Naive thymus-derived CD4-positive, alpha-beta T cell (primary cell): ENCODE data around the gene PAQR7. TPM values are rescaled to one million over a fixed set of nuclear protein-coding genes. Genes with fewer than 3 reads are reported as not detected.

ENCODE experiments used
- ATAC-seq: fragments of 150-1000 bp; cut with Tn5 transposase; 2 replicates; pipeline ENCODE4 v1.10.0; 2021; ENCODE audit warnings: mild to moderate bottlenecking, moderate library complexity
- CTCF ChIA-PET: fragments of 350-600 bp; sonication (Branson Sonifier 250); formaldehyde crosslinking; loops from one replicate; lab custom pipeline; 2021; ENCODE audit warnings: antibody characterized with exemption; lab: Charles Lee
- POLR2A ChIA-PET: fragments of 350-600 bp; sonication (Branson Sonifier 250); formaldehyde crosslinking; loops from one replicate; lab custom pipeline; 2021; ENCODE audit warnings: antibody characterized with exemption, inconsistent platforms; lab: Charles Lee
- DNase-seq, 9 donors: peaks; one replicate each; pipeline versions ENCODE4 v3.0.0 to v3.0.0-alpha.2; 2020 to 2022; ENCODE audit warnings: mixed read lengths in 1 of 9
- H3K27ac ChIP-seq: one replicate; pipeline ENCODE4 v1.7.0; 2013; ENCODE audit warnings: mild to moderate bottlenecking, low read depth, low read length, moderate library complexity
- H3K27me3 ChIP-seq, 2 donors: one replicate each; pipeline ENCODE4 v1.7.0; 2013; ENCODE audit warnings: low read length in 2 of 2, mild to moderate bottlenecking in 2 of 2, moderate library complexity in 2 of 2; ENCODE audit not compliant: control insufficient read depth in 2 of 2, insufficient read depth in 2 of 2
- H3K36me3 ChIP-seq, 3 experiments: 1 replicate in 2 of 3; 2 replicates in 1 of 3; pipeline ENCODE4 v1.7.0; 2013; ENCODE audit warnings: low read length in 3 of 3, mild to moderate bottlenecking in 3 of 3, moderate library complexity in 1 of 3; ENCODE audit not compliant: insufficient read depth in 3 of 3, control insufficient read depth in 2 of 3
- H3K4me1 ChIP-seq, 2 donors: one replicate each; pipeline ENCODE4 v1.7.0; 2013; ENCODE audit warnings: low read length in 2 of 2, mild to moderate bottlenecking in 2 of 2, moderate library complexity in 1 of 2; ENCODE audit not compliant: control insufficient read depth in 2 of 2, insufficient read depth in 2 of 2
- H3K4me3 ChIP-seq: 2 replicates; pipeline ENCODE4 v1.7.0; 2013; ENCODE audit warnings: mild to moderate bottlenecking, low read length
- H3K9me3 ChIP-seq, 3 experiments: 1 replicate in 2 of 3; 2 replicates in 1 of 3; pipeline ENCODE4 v1.7.0; 2013; ENCODE audit warnings: low read length in 3 of 3; ENCODE audit not compliant: control insufficient read depth in 2 of 3
- H3K27ac Mint-ChIP-seq, 9 donors: one replicate each; pipeline ENCODE4 v1.8.0; 2020 to 2022; ENCODE audit warnings: mixed read lengths in 9 of 9, mild to moderate bottlenecking in 8 of 9, moderate library complexity in 5 of 9, inconsistent platforms in 2 of 9
- H3K27me3 Mint-ChIP-seq, 5 donors: one replicate each; pipeline ENCODE4 v1.8.0; 2021 to 2022; ENCODE audit warnings: mixed read lengths in 5 of 5, mild to moderate bottlenecking in 1 of 5
- H3K36me3 Mint-ChIP-seq, 5 donors: one replicate each; pipeline ENCODE4 v1.8.0; 2020 to 2022; ENCODE audit warnings: mixed read lengths in 5 of 5, mild to moderate bottlenecking in 3 of 5, inconsistent platforms in 1 of 5
- H3K4me1 Mint-ChIP-seq, 7 donors: one replicate each; pipeline ENCODE4 v1.8.0; 2020 to 2022; ENCODE audit warnings: mixed read lengths in 7 of 7, mild to moderate bottlenecking in 3 of 7, inconsistent platforms in 1 of 7
- H3K4me3 Mint-ChIP-seq, 10 donors: one replicate each; pipeline ENCODE4 v1.8.0; 2020 to 2022; ENCODE audit warnings: mild to moderate bottlenecking in 10 of 10, mixed read lengths in 10 of 10, moderate library complexity in 6 of 10, inconsistent platforms in 2 of 10
- H3K9me3 Mint-ChIP-seq, 11 donors: one replicate each; pipeline ENCODE4 v1.8.0; 2020 to 2022; ENCODE audit warnings: mixed read lengths in 11 of 11, mild to moderate bottlenecking in 4 of 11, inconsistent platforms in 1 of 11, moderate library complexity in 1 of 11
- intact Hi-C, 2 donors: fragments of 100-400 bp; cut with micrococcal nuclease; formaldehyde crosslinking; loops; one replicate each; pipeline ENCODE4 v1.15.1; 2023
- polyA plus RNA-seq, 2 donors: library from polyadenylated mRNA; unstranded; fragments of 300-500 nt; fragmentation: Illumina TruSeq; gene quantifications; one replicate each; pipeline ENCODE4 v1.2.3, GENCODE V29; 2021
- total RNA-seq, 6 experiments: library from RNA in 5 of 6; stranded (reverse) in 5 of 6; gene quantifications; 1 replicate in 5 of 6; 2 replicates in 1 of 6; pipeline ENCODE4 v1.2.3 and lab custom pipeline; 2021 to 2026

The PAQR7 gene
- total and polyA plus RNA-seq, 7 experiments from 2014 or later: 0.21 to 6.0 (median 4.0) TPM

DNA sequence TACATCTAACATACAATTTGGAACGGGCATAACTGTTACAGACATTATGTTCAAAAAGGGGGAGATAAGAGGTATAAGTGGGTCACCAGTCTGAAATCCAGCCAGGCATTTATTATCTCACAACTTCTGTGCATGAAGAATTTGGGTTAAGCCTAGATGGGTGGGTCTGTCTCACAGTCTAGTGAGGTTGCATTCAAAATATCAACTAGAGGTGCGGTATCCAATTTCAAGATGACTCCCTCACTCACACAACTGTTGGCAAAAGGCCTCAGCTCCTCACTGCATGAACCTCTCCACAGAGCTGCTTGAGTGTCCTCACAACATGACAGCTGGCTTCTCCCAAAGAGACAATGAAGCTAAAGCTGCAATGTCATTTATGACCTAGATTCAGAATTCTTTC lies 21.0 kb downstream of the PAQR7 start:
- Mint-ChIP-seq H3K36me3 (no peaks in the 10 kb centered on the region), H3K27ac (no peak overlapping the region), H3K4me1 (peaks cover 0 to 21% (median 10%) of the 10 kb centered on the region in 7 donors), H3K9me3 (no peaks in the 10 kb centered on the region), H3K27me3 (no peaks in the 10 kb centered on the region), H3K4me3 (no peak overlapping the region)
- POLR2A ChIA-PET: interaction anchor here (0.6 to 1.6 kb wide), 2 partner anchors 35 to 89 kb away, joined by 3 read pairs; partner anchors contain the start of gene MTFR1L
- no peak for ATAC-seq
- Histone ChIP-seq H3K27me3 (no peaks in the 10 kb centered on the region), H3K9me3 (no peaks in the 10 kb centered on the region), H3K27ac (no peak overlapping the region), H3K4me1 (peaks cover 6 to 7% of the 10 kb centered on the region in 2 donors), H3K4me3 (no peak overlapping the region), H3K36me3 (no peaks in the 10 kb centered on the region)
- intact Hi-C loops: no loop called here
- CTCF ChIA-PET: interaction anchor here (1.3 kb wide), 1 partner anchor 34 kb away, joined by 3 read pairs; no protein-coding TSS in a partner anchor
- DNase-seq: no peak

DNA sequence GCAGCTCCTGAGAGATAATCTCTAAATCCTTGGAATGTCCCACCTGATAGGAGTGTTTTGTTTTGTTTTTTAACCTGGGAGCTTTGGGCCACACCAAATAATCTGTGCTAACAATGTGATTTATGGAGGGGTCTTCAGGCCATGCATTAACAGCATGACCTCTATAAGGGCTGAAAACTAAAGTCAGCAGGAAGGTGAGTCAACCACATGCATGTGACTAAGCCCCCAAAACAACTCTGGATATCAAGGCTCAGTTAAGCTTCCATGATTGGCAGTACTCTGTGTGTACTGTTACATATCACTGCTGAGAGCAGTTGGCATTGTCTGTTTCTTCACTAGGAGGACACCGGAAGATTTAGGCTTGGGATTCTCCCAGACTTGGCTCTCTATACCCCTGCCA lies 27.0 kb downstream of the PAQR7 start:
- no peaks in the 10 kb centered on the region for H3K27me3 Mint-ChIP-seq
- Histone ChIP-seq H3K4me3 (no peak overlapping the region), H3K4me1 (no peaks in the 10 kb centered on the region), H3K9me3 (no peaks in the 10 kb centered on the region), H3K27ac (no peak overlapping the region), H3K27me3 (no peaks in the 10 kb centered on the region), H3K36me3 (no peaks in the 10 kb centered on the region)
- no peak overlapping the region for H3K4me3 Mint-ChIP-seq
- no peak for ATAC-seq
- ChIA-PET CTCF (no interaction called here), POLR2A (no interaction called here)
- H3K27ac Mint-ChIP-seq: no peak overlapping the region
- intact Hi-C loops: no loop called here
- no peak for DNase-seq
- H3K4me1 Mint-ChIP-seq: peaks cover 0 to 2% (median 0%) of the 10 kb centered on the region in 7 donors
- H3K36me3 Mint-ChIP-seq: no peaks in the 10 kb centered on the region
- H3K9me3 Mint-ChIP-seq: no peaks in the 10 kb centered on the region

DNA sequence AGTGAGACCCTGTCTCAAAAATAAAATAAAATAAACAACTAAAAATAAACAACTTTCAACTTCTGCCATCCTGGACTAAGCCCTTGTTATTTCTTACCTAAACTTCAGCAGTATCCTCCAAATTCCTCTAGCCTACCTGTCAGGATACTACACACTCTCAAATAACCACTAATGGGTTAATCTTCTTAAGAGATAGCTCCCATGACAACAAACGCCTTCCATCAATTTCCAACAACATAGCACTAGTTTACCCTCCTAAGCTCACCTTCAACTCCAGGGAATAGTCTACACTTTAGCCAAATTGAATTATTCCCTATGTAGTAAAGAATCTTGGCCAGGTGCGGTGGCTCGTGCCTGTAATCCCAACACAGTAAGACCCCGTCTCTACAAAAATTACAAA lies 27.6 kb downstream of the PAQR7 start:
- Mint-ChIP-seq H3K4me3 (no peak overlapping the region), H3K4me1 (peaks cover 0 to 2% (median 0%) of the 10 kb centered on the region in 7 donors), H3K27me3 (no peaks in the 10 kb centered on the region), H3K27ac (no peak overlapping the region), H3K36me3 (no peaks in the 10 kb centered on the region), H3K9me3 (no peaks in the 10 kb centered on the region)
- Histone ChIP-seq H3K9me3 (no peaks in the 10 kb centered on the region), H3K4me3 (no peak overlapping the region), H3K27ac (no peak overlapping the region), H3K27me3 (no peaks in the 10 kb centered on the region), H3K36me3 (no peaks in the 10 kb centered on the region), H3K4me1 (no peaks in the 10 kb centered on the region)
- intact Hi-C loops: no loop called here
- ATAC-seq: no peak
- ChIA-PET CTCF (no interaction called here), POLR2A (interaction anchor here (0.5 kb wide), 1 partner anchor 1427 kb away, joined by 3 read pairs; no protein-coding TSS in a partner anchor)
- DNase-seq: no peak

DNA sequence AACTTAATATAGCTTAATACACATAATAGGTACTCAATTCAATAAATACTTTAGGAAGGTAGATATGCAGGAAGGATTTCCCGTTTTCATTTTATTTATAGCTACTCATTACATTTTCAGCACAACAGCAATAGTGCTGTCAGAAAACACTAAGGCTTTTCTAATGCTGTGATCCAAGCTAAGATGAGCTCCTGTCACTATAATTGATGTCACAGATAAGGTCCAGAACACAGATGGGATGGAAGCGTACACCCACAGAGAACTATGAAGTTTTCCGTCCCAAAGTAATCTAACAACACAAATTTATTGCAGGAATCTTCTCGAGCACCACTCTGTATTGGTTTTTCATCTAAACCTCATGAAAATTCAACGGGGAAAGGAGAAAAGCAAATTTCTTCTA lies 29.8 kb downstream of the PAQR7 start:
- DNase-seq: no peak
- no peak overlapping the region for H3K4me3 Mint-ChIP-seq
- H3K4me1 Mint-ChIP-seq: peaks cover 0 to 2% (median 0%) of the 10 kb centered on the region in 7 donors
- POLR2A ChIA-PET: interaction anchor here (0.8 to 1.3 kb wide), 3 partner anchors 9 to 25 kb away, joined by 3 to 5 read pairs (median 4); no protein-coding TSS in a partner anchor
- CTCF ChIA-PET: interaction anchor here (0.7 to 1.2 kb wide), 2 partner anchors 14 to 1072 kb away, joined by 3 read pairs; no protein-coding TSS in a partner anchor
- no peaks in the 10 kb centered on the region for H3K36me3 ChIP-seq
- H3K27ac ChIP-seq: no peak overlapping the region
- no peak overlapping the region for H3K4me3 ChIP-seq
- intact Hi-C loops: no loop called here
- H3K9me3 ChIP-seq: no peaks in the 10 kb centered on the region
- no peaks in the 10 kb centered on the region for H3K27me3 Mint-ChIP-seq
- ATAC-seq: no peak
- H3K36me3 Mint-ChIP-seq: no peaks in the 10 kb centered on the region
- H3K4me1 ChIP-seq: no peaks in the 10 kb centered on the region
- H3K9me3 Mint-ChIP-seq: no peaks in the 10 kb centered on the region
- no peaks in the 10 kb centered on the region for H3K27me3 ChIP-seq
- no peak overlapping the region for H3K27ac Mint-ChIP-seq

DNA sequence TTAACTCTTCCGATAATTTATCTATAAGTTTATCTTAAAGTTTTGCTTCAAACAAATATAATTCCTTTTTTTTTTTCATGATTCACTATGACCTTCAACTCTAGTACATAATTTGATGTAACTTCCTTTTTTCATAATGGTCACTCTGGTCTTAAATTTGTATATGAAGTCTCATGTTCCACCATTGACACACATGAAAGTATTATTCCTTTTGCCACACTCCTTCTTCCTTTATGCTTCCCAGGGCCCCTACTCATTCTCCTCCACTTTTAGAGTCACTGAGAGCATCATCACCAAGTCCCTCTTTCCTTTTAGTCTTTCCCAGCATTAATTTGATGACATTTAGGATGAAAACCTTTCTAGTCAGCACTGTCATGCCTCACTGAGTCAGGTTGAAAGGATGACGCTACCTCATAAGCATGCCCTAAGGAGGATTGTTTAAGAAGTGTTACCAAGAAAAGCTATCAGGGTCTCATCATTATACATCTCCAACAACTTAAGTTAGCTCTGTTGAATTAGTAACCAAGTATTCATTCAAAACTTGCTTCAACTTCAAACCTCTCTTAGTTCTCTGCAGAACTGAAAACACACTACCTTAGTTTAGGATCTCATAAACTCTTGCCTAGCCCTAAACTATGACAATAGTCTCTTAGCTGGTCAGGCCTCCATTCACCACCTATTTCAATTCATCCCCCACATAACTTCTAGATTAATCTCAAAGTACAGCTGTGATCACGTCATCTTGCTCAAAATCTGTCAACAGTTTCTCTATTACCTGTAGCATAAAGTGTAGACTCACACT lies 30.8 kb downstream of the PAQR7 start:
- H3K36me3 ChIP-seq: no peaks in the 10 kb centered on the region
- Mint-ChIP-seq H3K27me3 (no peaks in the 10 kb centered on the region), H3K9me3 (peaks cover 0 to 9% (median 4%) of the 10 kb centered on the region in 11 donors), H3K4me1 (peaks cover 0 to 2% (median 0%) of the 10 kb centered on the region in 7 donors), H3K36me3 (peaks cover 0 to 9% (median 5%) of the 10 kb centered on the region in 5 donors), H3K4me3 (no peak overlapping the region), H3K27ac (no peak overlapping the region)
- POLR2A ChIA-PET: interaction anchor here (0.7 to 1.2 kb wide), 2 partner anchors 24 to 231 kb away, joined by 3 to 5 read pairs; no protein-coding TSS in a partner anchor
- H3K27me3 ChIP-seq: no peaks in the 10 kb centered on the region
- CTCF ChIA-PET: interaction anchor here (0.6 to 1.2 kb wide), 4 partner anchors 13 to 1073 kb away, joined by 3 to 8 read pairs (median 4); no protein-coding TSS in a partner anchor
- no peaks in the 10 kb centered on the region for H3K4me1 ChIP-seq
- no peak for DNase-seq
- no peak overlapping the region for H3K27ac ChIP-seq
- intact Hi-C loops: no loop called here
- no peak overlapping the region for H3K4me3 ChIP-seq
- no peaks in the 10 kb centered on the region for H3K9me3 ChIP-seq
- no peak for ATAC-seq

DNA sequence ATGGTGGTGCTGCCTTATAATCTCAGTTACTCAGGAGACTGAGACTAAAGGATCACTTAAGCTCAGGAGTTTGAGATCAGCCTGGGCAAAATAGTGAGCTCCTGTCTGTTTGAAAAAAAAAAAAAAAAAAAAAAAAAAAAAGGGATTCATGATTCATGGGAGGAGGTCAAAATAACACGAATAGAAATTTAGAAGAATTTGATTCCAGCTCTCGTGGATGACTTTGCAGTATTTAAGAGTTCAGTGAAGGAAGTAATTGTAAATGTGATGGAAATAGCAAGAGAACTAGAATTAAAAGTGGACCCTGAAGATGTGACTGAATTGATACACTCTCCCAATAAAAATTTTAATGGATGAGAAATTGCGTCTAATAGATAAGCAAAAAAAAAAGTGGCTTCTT lies 32.0 kb downstream of the PAQR7 start:
- no peak overlapping the region for H3K4me3 Mint-ChIP-seq
- Histone ChIP-seq H3K4me3 (no peak overlapping the region), H3K36me3 (no peaks in the 10 kb centered on the region), H3K27ac (no peak overlapping the region), H3K9me3 (no peaks in the 10 kb centered on the region), H3K27me3 (no peaks in the 10 kb centered on the region), H3K4me1 (no peaks in the 10 kb centered on the region)
- peaks cover 0 to 9% (median 5%) of the 10 kb centered on the region in 5 donors for H3K36me3 Mint-ChIP-seq
- intact Hi-C loops: no loop called here
- H3K27me3 Mint-ChIP-seq: no peaks in the 10 kb centered on the region
- ATAC-seq (no peak), DNase-seq (no peak)
- no peak overlapping the region for H3K27ac Mint-ChIP-seq
- peaks cover 0 to 19% (median 4%) of the 10 kb centered on the region in 11 donors for H3K9me3 Mint-ChIP-seq
- no peaks in the 10 kb centered on the region for H3K4me1 Mint-ChIP-seq
- CTCF ChIA-PET: interaction anchor here (0.6 kb wide), 1 partner anchor 206 kb away, joined by 3 read pairs; no protein-coding TSS in a partner anchor
- POLR2A ChIA-PET: interaction anchor here (0.8 kb wide), 1 partner anchor 271 kb away, joined by 3 read pairs; no protein-coding TSS in a partner anchor
